GM12878 (cell line): ENCODE results near the gene RANBP17. TPM values are rescaled to one million over a fixed set of nuclear protein-coding genes. Genes with fewer than 3 reads are reported as not detected.

Experiments used
- ATAC-seq: fragments of 200-7000 bp; cut with Tn5 transposase; 3 replicates; pipeline ENCODE4 v1.9.1; 2020; ENCODE audit warnings: mild to moderate bottlenecking, moderate library complexity
- BruUV-seq: library from RNA; stranded (reverse); fragments of 400-500 nt; replicated peaks from 2 replicates; lab custom pipeline; 2021; lab: Mats Ljungman, UMichigan
- CTCF ChIA-PET: fragments of 300-600 bp; sonication (Branson Sonifier 250); formaldehyde crosslinking; extraction: SDS; loops from one replicate; lab custom pipeline; 2021; ENCODE audit warnings: inconsistent platforms; lab: Yijun Ruan, JAX
- POLR2A ChIA-PET: fragments of 350-600 bp; formaldehyde crosslinking; extraction: SDS; loops from one replicate; lab custom pipeline; 2021; ENCODE audit warnings: inconsistent platforms; lab: Charles Lee
- RAD21 ChIA-PET: fragments of 300-600 bp; sonication (Branson Sonifier 250); formaldehyde crosslinking; loops from one replicate; lab custom pipeline; 2023; ENCODE audit warnings: antibody characterized with exemption; ENCODE audit not compliant: unreplicated experiment; lab: Charles Lee
- SMC1A ChIA-PET: fragments of 300-600 bp; sonication (Branson Sonifier 250); formaldehyde crosslinking; loops from one replicate; lab custom pipeline; 2023; ENCODE audit not compliant: unreplicated experiment, uncharacterized antibody; lab: Charles Lee
- DNase-seq: peaks from one replicate; pipeline ENCODE4 v3.0.0-alpha.2; 2011; ENCODE audit warnings: low read depth, low spot score
- FAIRE-seq: peaks from 3 replicates; lab custom pipeline; 2011; peaks lifted over from hg19 to GRCh38; lab: Jason Lieb, UNC
- H2AFZ ChIP-seq: 2 replicates; pipeline ENCODE4 v1.6.0; 2011; ENCODE audit warnings: low read depth, low read length, control low read depth; ENCODE audit not compliant: control insufficient read depth
- H3K27ac ChIP-seq: 2 replicates; pipeline ENCODE4 v1.5.1; 2011; ENCODE audit warnings: control low read depth; ENCODE audit not compliant: control insufficient read depth, insufficient read depth
- H3K27me3 ChIP-seq, 2 experiments: replicated peaks in 1 of 2; 2 replicates each; pipeline versions ENCODE4 v1.6.0 to v1.6.1; 2011; ENCODE audit warnings: low read length in 1 of 2; ENCODE audit not compliant: control insufficient read depth in 2 of 2, insufficient read depth in 2 of 2
- H3K36me3 ChIP-seq, 2 experiments: 2 replicates each; pipeline ENCODE4 v1.5.1; 2011; ENCODE audit warnings: low read length in 1 of 2; ENCODE audit not compliant: control insufficient read depth in 2 of 2, insufficient read depth in 2 of 2
- H3K4me1 ChIP-seq: 2 replicates; pipeline ENCODE4 v1.6.1; 2011; ENCODE audit warnings: mild to moderate bottlenecking, low read length, moderate library complexity, mixed read lengths; ENCODE audit not compliant: control insufficient read depth, insufficient read depth
- H3K4me2 ChIP-seq: 2 replicates; pipeline ENCODE4 v1.6.0; 2011; ENCODE audit warnings: control low read depth; ENCODE audit not compliant: control insufficient read depth, insufficient read depth
- H3K4me3 ChIP-seq: fragments of 200-600 bp; sonication (generic); 2 replicates; pipeline ENCODE4 v1.5.1; 2016
- H3K79me2 ChIP-seq: 2 replicates; pipeline ENCODE4 v1.6.0; 2011; ENCODE audit warnings: low read length; ENCODE audit not compliant: control insufficient read depth, insufficient read depth
- H3K9ac ChIP-seq: 2 replicates; pipeline ENCODE4 v1.8.0; 2011; ENCODE audit warnings: low read length, control low read depth, mixed read lengths; ENCODE audit not compliant: control insufficient read depth, insufficient read depth
- H3K9me3 ChIP-seq: replicated peaks from 3 replicates; pipeline ENCODE4 v1.5.1; 2011; ENCODE audit warnings: mild to moderate bottlenecking, low read length; ENCODE audit not compliant: control insufficient read depth, insufficient read depth
- H4K20me1 ChIP-seq: 2 replicates; pipeline ENCODE4 v1.6.0; 2011; ENCODE audit not compliant: control insufficient read depth, insufficient read depth
- ETV6 ChIP-seq, 2 experiments: fragments of 450-650 bp in 1 of 2; IDR thresholded peaks in 1 of 2; conservative IDR thresholded peaks in 1 of 2; 2 replicates each; pipeline ENCODE4 v1.6.1; 2014; ENCODE audit warnings: antibody characterized with exemption in 1 of 2, borderline replicate concordance in 1 of 2, low read depth in 1 of 2, mild to moderate bottlenecking in 1 of 2, moderate library complexity in 1 of 2
- RAD21 ChIP-seq: IDR thresholded peaks from 2 replicates; pipeline ENCODE4 v1.6.1; 2011; ENCODE audit warnings: mild to moderate bottlenecking, low read depth, low read length, moderate library complexity; ENCODE audit not compliant: insufficient read depth
- WGBS: methylation state at CpG from one replicate; pipeline ENCODE4 v1.1.6; 2016; ENCODE audit warnings: low lambda C conversion rate; ENCODE audit not compliant: insufficient replicate concordance, insufficient coverage; ENCODE audit errors: missing lambda C conversion rate; 5-methylcytosine and 5-hydroxymethylcytosine counted together
- in situ Hi-C: fragments of 300-500 bp; cut with MboI; formaldehyde crosslinking; loops from 9 replicates; pipeline ENCODE4 v1.14.3; 2018; ENCODE audit warnings: mixed read lengths
- intact Hi-C: fragments of 100-400 bp; cut with micrococcal nuclease; formaldehyde crosslinking; loops from one replicate; pipeline ENCODE4 v1.14.2; 2022; ENCODE audit not compliant: unreplicated experiment
- polyA plus RNA-seq, 11 experiments: library from polyadenylated mRNA; depleted of rRNA in 4 of 11; unstranded in 6 of 11; stranded (reverse) in 5 of 11; fragments of >200 nt; fragmentation: Nextera tagmentation in 4 of 11; fragmentation: Illumina TruSeq in 1 of 11; extraction: Ambion mirVana in 4 of 11; extraction: Trizol in 1 of 11; gene quantifications; 1 replicate in 1 of 11; 2 replicates in 10 of 11; pipeline versions ENCODE4 v1.2.1 to v1.2.3, GENCODE V29; 2011 to 2016; ENCODE audit warnings: inconsistent platforms in 2 of 11, missing spikeins in 2 of 11, low read depth in 1 of 11
- total RNA-seq, 4 experiments: library from RNA; depleted of rRNA in 3 of 4; stranded (reverse); fragments of >200 nt in 3 of 4; fragmentation: Illumina TruSeq in 1 of 4; extraction: Trizol in 1 of 4; gene quantifications; 2 replicates each; pipeline versions ENCODE4 v1.2.1 to v1.2.3, GENCODE V29; 2013 to 2021
- TF ChIP-seq, protein P1 (sequence below), 3 experiments: IDR thresholded peaks in 2 of 3; conservative IDR thresholded peaks in 1 of 3; 2 replicates each; pipeline ENCODE4 v1.5.1; 2011; ENCODE audit warnings: low read depth in 3 of 3, low read length in 3 of 3, mild to moderate bottlenecking in 3 of 3, control low read depth in 2 of 3, moderate library complexity in 2 of 3, inconsistent platforms in 1 of 3, mixed read lengths in 1 of 3; ENCODE audit not compliant: control insufficient read depth in 2 of 3, insufficient read depth in 1 of 3; ENCODE audit errors: extremely low read depth in 1 of 3

RANBP17 gene
- total and polyA plus RNA-seq, 10 of the 15 experiments (the other 5 are each of a cell fraction or from before 2014, with no cell fraction given), result 0.10 TPM; not detected in 9

DNA sequence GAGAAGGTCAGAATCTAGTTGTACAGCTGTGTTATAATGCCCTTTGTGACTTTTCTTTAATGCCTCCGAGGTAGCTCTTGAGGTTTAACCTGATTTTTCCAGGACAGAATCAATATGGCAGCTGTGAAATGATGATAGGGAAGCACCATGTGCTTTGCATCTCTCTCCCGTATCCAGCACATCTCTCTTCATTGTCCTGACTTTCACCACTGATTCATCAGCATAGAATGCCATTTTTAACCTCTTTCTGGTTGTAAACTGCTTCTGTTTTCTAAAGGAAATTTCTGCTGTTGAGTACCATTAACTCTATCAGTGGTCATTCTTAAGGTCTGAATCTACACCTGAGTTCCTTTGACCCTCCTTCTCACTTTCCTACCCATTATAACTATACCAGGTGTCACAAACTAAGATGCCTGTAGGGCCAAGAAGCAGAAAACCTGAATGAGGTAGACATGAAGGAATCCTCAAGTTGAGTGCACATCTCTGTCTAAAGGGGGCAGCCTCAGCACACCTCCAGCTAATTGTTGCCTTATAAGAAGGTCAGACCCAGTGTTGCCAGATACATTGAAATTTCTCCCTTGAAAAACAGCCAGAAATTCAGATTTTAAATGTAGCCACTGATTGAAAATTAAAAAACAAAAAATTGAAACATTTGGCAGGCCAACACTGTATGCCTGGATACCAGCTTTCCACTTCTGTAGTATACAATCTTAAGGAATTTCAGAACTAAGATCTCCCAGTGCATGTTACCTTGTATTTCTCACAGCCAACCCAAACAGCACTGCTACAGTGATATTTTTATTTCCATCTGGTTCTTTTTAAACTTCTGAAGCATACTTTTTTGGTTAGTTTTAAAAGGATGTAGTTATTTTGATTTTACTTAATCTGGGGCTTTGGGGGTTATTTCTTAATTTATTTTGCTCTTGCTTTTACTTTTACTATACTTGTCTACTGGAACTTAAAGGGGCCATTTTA is 411.5 kb downstream of the RANBP17 start:
- no peak for DNase-seq
- Histone ChIP-seq H3K4me3 (no peak overlapping the region), H3K9ac (no peak overlapping the region), H3K79me2 (no peaks in the 10 kb centered on the region), H3K36me3 (no peaks in the 10 kb centered on the region), H3K4me1 (no peaks in the 10 kb centered on the region), H3K9me3 (no peaks in the 10 kb centered on the region), H2AFZ (no peak overlapping the region), H3K27me3 (no peaks in the 10 kb centered on the region; a peak in 2 of 4 replicates), H3K4me2 (no peak overlapping the region), H4K20me1 (no peaks in the 10 kb centered on the region), H3K27ac (no peak overlapping the region)
- ChIA-PET CTCF (interaction anchor here (1.0 to 1.8 kb wide), 3 partner anchors 9 to 68 kb away, joined by 3 to 5 read pairs (median 4); no protein-coding TSS in a partner anchor), SMC1A (interaction anchor here (0.5 to 1.5 kb wide), 4 partner anchors 11 to 634 kb away, joined by 3 to 4 read pairs (median 3); no protein-coding TSS in a partner anchor), POLR2A (interaction anchor here (0.6 kb wide), 1 partner anchor 103 kb away, joined by 3 read pairs; no protein-coding TSS in a partner anchor), RAD21 (interaction anchor here (0.8 to 0.9 kb wide), 2 partner anchors 146 to 786 kb away, joined by 3 read pairs; partner anchors contain the start of gene FGF18)
- in situ Hi-C loops, result no loop called here
- intact Hi-C loops, result loop anchor here (1.0 kb wide), 1 partner anchor 69 kb away; no protein-coding TSS in a partner anchor
- FAIRE-seq, result peak; percentile 74
- no peak for TF ChIP-seq ETV6 (conservative IDR thresholded peaks at IDR 0.05 in 1 of 2, IDR thresholded peaks at IDR 0.05 in 1 of 2; ENCODE audit: borderline replicate concordance in 1 of 2, low read depth in 1 of 2)
- peak; percentile 44 for TF ChIP-seq RAD21
- TF ChIP-seq, protein P1, sequence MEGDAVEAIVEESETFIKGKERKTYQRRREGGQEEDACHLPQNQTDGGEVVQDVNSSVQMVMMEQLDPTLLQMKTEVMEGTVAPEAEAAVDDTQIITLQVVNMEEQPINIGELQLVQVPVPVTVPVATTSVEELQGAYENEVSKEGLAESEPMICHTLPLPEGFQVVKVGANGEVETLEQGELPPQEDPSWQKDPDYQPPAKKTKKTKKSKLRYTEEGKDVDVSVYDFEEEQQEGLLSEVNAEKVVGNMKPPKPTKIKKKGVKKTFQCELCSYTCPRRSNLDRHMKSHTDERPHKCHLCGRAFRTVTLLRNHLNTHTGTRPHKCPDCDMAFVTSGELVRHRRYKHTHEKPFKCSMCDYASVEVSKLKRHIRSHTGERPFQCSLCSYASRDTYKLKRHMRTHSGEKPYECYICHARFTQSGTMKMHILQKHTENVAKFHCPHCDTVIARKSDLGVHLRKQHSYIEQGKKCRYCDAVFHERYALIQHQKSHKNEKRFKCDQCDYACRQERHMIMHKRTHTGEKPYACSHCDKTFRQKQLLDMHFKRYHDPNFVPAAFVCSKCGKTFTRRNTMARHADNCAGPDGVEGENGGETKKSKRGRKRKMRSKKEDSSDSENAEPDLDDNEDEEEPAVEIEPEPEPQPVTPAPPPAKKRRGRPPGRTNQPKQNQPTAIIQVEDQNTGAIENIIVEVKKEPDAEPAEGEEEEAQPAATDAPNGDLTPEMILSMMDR (IDR thresholded peaks at IDR 0.05 in 2 of 3, conservative IDR thresholded peaks at IDR 0.05 in 1 of 3; ENCODE audit: control insufficient read depth in 2 of 3, extremely low read depth in 1 of 3, insufficient read depth in 1 of 3, low read depth in 3 of 3, low read length in 3 of 3), result peak; percentile 46 to 56 (median 51); a peak in 5 of 6 replicates
- ATAC-seq, result peak; percentile 77
- WGBS, result 0% methylated on average over 2 of the region's 2 CpGs
- no TSS peak for BruUV-seq
